Erythroblast (primary cell): Measurements from ENCODE around the gene SOBP.

ENCODE experiments used
- DNase-seq, 2 experiments: peaks; one replicate each; lab custom pipeline; 2025; lab: John Stamatoyannopoulos, UW
- GATA1 ChIP-seq: IDR thresholded peaks from 2 replicates; pipeline ENCODE4 v1.6.1; 2011; ENCODE audit warnings: low read depth, mild to moderate bottlenecking, control low read depth, low read length, moderate library complexity
- POLR2A ChIP-seq: IDR thresholded peaks from 2 replicates; pipeline ENCODE4 v1.6.1; 2011; ENCODE audit warnings: mild to moderate bottlenecking, low read length

The SOBP gene

DNA sequence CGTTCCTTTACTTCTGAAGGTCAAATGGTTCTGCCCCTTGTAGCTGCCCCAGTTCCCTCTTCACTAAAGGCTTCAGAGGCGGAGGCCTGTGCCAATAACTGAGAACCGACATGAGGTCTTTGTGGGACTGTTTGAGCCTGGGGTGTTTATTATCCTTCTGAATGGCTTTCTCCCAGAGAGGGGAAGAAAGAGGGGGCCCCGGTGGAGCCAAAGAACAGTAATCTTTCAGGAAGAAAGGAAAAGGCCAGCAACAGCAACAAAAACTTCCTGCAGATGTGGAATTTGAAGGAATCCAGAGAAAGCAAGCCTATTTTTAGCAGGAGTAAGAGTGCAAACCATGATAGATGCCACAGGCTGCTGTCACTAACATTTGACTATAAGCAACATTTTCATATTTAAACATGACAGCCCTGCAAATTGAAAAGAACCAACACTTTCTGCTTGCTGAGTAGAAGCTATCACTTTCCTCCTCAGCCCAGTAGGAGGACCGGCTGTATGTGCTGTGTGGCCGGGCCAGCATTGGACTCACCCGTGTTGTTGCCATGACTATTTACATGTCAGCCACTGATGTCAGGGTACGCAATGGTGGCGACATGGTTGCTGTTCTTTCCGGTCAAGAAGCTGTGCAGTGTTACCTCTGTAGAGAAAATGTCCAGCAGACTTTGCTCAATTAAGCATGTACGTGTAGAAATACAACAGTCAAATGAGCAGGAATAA is 121.3 kb downstream of the SOBP start:
- no peak for DNase-seq
- TF ChIP-seq GATA1: no peak
- no peak for TF ChIP-seq POLR2A

DNA sequence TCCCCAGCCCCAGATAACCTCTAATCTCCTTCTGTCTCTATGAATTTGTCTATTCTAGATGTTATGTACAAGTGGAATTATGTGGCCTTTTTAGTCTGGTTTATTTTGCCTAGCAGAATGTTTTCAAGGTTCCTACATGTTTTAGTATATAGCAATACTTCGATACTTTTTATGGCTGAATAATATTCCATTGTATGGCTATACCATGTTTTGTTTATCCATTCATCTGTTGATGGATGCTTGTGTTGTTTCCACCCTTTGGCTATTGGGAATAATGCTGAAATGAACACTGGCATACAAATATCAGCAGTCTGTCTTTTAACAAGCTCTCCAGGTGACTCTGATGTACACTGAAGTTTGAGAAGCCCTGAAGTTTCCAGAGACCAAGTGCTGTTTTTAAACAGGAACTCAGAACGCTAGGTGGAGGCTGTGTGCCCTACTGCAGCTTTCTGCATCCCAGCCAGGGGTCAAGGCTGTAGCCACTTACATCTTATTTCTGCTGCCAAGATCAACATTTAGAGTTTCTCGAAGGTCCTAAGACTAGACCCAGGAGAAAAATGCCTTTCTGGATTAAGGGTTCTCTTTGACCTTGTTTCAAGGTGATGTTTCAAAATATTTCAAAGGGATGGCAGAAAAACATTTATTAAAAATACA is 123.0 kb downstream of the SOBP start:
- no peak for DNase-seq
- TF ChIP-seq GATA1 (no peak), POLR2A (no peak)

DNA sequence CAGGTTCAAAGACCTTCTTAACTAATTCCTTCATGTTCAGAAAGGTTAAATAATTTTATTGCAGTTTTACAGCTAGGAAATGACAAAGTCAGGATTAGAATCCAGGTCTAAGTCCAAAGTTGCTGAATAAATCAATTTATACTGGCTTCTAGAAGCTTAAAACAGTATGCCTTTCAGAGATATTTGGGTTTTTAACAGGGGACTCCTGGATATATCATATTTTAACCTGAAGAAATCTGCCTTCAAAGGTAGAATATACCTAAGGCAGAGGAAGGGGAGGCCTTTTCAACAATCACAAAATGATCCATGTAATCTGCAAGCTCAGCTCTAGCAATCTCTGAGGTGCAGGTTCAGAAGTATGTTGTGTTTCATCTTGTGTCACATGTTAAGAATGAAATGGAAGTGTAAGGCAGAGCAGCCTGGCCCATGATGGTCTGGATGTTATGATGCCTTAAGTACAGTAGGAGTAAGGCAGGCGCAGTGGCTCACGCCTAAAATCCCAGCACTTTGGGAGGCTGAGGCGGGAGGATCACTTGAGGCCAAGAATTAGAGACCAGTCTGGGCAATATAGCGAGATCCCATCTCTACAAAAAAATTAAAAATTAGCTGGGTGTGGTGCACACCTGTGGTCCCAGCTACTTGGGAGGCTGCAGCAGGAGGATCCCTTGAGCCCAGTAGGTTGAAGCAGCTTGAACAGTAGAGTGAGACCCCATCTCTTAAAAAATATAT is 123.9 kb downstream of the SOBP start:
- TF ChIP-seq GATA1: no peak
- no peak for TF ChIP-seq POLR2A
- no peak for DNase-seq

DNA sequence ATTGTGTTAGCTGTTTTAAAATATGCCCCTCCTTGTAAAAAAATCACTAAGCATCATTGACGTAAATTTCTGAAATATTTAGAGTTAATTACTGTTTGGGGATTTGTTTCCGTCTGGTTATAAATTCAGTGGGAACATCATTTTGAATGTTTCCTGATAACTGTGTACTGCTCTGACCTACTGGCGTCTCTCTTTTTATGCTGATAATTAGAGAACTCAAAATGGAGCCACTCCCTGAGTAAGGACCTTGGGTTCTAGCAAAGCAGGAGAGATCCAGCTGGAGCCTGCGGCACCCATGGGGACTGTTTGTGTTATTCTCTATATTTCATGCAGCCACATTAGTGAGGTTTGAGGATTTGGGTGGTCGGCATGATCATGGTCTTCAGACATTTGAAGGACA is 124.9 kb downstream of the SOBP start:
- TF ChIP-seq POLR2A (no peak), GATA1 (no peak)
- DNase-seq: no peak

DNA sequence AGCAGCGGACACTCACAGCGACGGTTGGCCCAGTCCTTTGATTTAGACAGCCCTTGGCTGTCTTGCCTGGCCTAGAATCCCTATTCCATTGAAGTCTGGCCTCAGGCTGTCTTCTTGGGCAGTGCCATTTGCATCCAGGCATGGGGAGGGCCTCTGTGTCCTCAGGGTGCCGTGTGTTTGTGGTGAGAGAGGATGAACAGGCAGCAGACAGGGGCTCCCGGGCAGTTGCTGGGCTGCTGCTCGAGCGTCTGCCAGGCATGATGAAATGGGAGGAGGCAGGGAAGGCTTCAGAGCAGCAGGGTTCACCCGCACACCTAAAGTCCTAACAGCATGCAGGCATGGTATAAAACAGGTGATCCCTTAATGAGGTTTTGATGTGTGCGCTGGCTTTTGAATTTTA is 126.9 kb downstream of the SOBP start:
- TF ChIP-seq GATA1 (no peak), POLR2A (no peak)

DNA sequence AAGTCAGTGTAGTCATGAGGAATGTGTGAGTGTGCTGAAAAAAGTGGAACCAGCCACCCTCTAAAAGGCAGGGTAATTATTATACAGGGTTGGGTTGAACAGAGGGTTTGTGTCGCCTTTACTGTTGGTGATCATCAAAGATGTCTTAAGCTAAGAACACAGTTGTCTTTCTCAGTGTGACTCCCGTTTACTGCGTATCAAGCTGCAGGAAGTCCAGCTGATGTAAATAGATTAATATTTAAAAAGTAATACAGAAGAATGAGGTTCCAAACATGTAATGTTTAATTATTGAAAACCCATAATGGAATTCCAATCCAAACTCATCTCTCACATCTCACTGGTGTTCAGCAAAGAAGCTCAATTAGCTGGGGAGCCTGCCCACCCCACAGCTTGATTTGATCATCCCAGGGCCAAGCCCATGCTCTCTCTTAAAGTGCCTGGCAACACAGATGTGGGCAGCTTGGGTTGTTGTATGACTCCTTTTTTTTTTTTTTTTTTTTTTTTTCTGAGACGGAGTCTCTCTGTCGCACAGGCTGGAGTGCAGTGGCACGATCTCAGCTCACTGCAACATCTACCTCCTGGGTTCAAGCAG is 127.5 kb downstream of the SOBP start:
- no peak for DNase-seq
- no peak for TF ChIP-seq GATA1
- TF ChIP-seq POLR2A: no peak

More for the DNA sequence above, 126.9 kb downstream of the SOBP start:
- DNase-seq: no peak

DNA sequence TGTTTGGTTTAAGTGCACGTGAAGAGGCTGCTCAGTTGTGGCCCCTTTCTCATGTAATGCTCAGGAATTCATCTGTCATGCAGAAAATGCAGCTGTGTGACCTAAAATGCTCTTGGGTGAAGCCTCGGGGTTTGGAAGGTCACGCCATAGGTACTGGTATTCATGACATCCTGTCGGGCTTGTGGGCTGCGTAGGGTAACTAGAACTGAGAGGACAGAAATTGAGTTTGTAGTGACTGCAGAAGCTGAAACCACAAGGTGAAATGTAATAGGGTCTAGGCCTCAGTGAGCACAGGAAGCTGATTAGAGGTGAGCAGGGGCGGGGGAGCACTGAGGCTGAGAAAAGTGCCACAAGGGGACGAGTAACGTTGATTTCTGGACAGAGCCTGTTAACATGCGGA is 128.8 kb downstream of the SOBP start:
- no peak for DNase-seq
- no peak for TF ChIP-seq GATA1
- no peak for TF ChIP-seq POLR2A

DNA sequence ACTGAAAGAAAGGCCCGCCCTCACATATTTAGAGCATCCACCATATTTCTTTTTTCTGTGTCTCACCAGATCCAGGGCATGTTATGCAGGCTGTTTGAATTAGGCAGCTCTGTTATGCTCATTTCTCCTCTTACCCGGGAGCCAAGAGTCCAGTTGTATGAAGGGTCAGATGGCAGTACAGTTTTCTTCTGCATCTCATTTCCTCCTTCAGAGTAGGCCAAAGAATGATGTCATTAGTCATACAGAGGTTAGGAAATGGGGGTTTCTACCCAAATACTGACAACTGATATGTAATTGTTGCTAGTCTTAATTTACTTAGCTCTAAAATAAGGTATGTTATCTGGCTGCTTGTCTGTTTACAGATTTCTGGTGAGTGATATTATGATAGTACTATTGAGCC is 130.8 kb downstream of the SOBP start:
- TF ChIP-seq POLR2A (no peak), GATA1 (no peak)
- no peak for DNase-seq

DNA sequence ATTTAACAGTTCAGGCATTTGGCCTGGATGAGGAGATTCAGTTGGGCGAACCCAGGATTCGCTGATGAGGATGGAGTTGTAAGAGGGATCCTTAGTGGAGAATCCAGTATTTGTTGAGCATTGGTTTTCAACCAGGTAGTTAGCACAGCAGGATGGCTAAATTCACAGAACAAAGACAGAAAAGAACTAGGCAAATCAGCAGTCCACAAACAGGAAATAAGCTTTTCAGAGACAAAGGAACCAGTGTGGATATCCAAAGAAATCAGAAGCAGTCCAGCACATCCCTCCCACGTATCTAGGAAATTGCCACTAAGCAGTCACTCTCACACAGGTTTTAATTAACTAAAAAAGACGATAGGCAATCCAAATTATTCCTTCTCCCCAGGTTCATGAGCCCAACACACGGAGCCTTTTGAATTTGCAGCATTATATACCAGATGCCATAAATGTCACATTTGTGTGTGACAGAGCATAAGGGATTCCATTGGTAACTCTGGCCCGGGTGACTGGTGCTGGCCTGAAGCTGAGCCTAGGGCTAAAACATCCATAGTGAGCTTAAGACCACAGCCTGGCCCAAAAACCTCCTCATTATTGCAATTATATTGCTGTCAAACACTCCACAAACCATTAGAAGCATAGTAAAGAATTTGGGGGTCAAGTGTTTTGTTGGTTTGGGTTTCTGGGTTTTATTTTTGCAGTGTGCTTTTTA is 131.5 kb downstream of the SOBP start:
- no peak for DNase-seq
- TF ChIP-seq POLR2A (no peak), GATA1 (no peak)

DNA sequence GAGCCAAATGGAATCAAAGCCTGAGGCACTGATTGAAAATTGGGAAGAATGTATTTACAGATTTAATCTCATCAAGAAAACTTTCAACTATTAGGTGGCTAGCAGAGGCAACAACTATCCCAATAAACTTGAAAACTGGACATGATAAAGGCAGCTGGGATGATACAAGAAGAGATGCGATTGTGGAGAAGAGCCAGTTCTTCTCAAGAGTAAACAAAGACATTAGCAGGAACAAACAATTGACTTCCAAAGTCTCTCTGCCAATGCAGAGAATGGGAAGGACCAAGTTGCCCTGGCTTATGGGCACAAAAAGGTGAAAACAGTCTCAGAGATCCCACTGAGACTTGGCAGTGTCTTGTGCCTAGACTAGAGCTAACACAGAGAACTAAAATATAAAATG is 132.4 kb downstream of the SOBP start:
- no peak for TF ChIP-seq POLR2A
- TF ChIP-seq GATA1: no peak

DNA sequence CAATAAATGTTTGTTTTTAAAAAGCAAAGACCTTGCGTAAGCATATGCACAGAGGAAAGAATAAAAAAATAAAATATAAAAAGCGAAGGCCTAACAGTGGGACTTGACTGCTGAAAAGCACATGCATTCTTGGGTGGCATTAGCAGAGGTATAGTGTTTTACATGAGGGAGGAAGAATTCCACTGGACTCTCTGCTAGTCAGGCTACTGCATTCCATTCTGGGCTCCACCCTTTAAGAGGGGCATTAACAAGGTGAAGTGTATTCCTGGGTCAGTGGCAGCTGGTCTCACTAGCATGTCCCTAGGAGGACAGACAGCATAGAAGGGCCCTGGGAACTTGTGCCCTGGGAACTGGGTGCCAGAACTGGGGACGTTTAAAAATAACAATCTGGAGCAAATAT is 134.1 kb downstream of the SOBP start:
- DNase-seq: no peak
- no peak for TF ChIP-seq POLR2A
- TF ChIP-seq GATA1: no peak

More for the DNA sequence above, 132.4 kb downstream of the SOBP start:
- DNase-seq: no peak

DNA sequence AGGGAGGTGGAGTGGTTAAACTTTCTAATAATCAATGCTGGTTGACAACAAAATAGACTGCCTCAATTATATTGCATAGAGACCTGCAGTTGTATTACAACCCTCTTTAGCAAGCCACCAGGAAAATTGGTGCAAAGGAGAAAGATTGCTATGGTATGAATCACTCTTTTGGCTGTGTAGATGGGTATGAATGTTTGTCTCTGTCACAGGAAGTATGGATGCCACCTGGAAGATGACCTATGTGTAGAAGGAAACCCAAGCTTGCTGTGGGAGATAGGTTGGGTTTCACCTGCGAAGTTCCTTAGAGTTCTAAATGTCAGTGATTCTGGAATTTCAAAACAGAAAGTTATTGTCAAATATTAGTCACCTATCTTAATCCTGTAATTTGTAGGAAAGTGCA is 134.6 kb downstream of the SOBP start:
- TF ChIP-seq POLR2A (no peak), GATA1 (no peak)
- no peak for DNase-seq

DNA sequence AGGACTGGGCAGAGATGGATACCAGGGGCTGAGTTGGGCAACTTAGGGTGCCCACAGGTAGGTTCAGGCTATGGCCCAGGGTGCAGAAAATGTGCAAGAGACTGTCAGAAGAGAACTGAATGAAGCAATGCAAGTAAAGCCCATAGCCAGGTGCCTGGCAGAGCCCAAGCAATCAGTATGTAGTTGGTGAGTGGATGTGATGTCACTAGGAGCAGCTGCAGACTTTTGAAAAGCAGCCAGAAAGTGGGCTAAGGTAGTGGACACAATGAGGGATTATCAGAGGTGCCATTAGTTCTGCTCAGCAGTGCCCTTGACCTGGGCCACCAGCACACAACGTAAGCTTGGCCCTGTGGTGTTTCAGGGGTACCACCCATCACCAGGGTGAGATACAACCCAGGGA is 135.3 kb downstream of the SOBP start:
- no peak for DNase-seq
- TF ChIP-seq POLR2A (no peak), GATA1 (no peak)

DNA sequence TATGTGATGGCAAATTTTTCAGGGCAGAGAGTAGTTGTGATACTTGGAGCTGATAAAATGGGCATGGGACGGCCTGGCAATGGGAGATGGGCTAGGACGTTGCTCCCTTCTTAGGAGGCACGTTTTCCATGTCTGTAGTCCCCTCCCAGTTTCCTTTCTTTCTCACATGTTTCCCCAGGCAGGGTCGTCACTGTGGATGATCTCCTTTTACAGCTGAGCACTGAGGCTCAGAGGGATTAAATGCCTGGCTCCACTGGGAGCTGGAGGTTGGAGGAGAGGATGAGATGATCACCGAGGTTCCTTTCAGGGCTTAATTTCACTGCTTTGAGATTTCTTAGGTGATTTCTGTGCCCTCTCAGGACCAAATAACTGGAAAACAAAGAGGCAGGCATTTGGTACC is 136.7 kb downstream of the SOBP start:
- TF ChIP-seq POLR2A: no peak
- no peak for TF ChIP-seq GATA1
- no peak for DNase-seq

DNA sequence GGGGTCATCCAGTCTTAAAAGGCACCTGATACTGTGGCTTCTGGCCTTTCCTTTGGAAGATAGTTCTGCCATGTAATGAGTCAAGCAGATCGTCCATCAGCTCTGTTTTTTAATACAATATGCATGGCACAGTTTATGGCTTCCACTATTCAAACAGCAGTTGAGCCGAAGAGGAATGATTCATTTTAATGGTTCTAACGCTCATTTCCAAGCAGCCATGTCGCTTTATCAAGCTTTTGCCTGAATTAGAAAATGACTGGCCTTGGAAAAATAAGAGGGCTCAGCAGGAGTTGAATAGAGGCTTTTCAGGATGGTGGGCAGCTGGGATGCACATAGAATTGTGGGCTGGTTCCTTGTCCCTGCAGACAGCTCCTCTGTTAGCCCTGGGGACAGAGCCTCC is 138.1 kb downstream of the SOBP start:
- DNase-seq: no peak
- TF ChIP-seq GATA1: no peak
- TF ChIP-seq POLR2A: no peak
